HG03442 (cell line): ENCODE data around the gene FARS2.
A peak's percentile ranks its signal among the peaks of the same experiment; 100 is the strongest.

ENCODE experiments used
- ATAC-seq: cut with Tn5 transposase; IDR thresholded peaks from one replicate; pipeline ENCODE4 v1.9.1; 2021; ENCODE audit warnings: mild to moderate bottlenecking, moderate library complexity; ENCODE audit not compliant: unreplicated experiment

Gene FARS2

DNA sequence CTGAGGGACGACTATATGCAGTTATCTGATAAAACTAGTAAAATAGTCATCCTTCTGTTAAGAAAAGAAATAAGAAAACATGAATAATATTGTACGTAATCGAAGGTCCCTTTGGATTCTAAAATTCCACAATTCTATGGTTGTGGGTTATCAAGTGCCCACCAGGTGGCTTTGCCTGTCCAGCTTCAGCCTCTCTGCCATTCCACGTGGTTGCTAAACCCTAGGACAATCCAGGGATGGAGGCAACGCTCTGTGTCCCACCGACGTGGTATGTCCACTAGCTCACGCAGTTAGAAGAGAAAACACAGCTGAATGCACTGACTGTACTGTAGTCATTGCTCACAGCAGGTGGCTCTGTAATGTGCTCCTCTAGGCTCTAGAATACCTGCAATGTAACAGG is 349.3 kb downstream of the FARS2 start:
- ATAC-seq: no peak

DNA sequence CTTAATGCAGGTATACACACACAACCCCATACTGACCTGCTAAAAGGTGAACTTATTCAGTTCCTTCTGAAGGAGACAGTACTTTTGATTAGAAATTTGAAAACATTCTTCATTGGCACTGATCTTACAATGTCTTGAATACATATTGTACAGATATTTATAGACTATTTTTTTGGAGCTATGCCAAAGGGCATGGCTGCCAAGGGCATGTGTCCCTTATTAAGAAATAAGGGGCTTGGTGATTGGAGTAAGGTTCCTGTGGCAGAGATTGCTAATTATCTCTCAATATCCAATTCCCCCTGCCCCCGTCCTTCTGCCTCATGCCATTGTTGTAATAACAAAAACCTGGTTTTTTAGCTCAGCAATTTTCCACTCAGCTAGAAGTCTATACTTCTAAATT is 355.9 kb downstream of the FARS2 start:
- ATAC-seq: no peak

DNA sequence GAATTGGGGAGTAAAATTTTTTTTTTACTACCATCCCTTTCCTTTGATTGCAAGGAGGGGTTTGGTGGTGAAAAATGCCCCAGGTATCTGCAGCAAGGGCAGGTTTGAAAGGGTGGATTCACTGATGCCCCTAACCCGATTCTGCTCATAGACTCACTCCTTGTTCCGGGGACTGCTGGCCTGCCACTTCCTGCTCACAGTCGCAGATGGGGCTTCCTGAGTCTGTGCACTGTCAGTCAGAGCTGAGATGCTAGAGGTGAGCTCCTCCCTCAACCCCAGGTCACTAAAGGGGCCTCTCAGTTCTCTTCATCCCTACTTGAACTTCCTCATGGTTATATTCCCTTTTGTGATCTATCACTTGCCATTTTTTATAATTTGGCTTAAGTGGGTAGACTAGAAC is 357.9 kb downstream of the FARS2 start:
- ATAC-seq: no peak

DNA sequence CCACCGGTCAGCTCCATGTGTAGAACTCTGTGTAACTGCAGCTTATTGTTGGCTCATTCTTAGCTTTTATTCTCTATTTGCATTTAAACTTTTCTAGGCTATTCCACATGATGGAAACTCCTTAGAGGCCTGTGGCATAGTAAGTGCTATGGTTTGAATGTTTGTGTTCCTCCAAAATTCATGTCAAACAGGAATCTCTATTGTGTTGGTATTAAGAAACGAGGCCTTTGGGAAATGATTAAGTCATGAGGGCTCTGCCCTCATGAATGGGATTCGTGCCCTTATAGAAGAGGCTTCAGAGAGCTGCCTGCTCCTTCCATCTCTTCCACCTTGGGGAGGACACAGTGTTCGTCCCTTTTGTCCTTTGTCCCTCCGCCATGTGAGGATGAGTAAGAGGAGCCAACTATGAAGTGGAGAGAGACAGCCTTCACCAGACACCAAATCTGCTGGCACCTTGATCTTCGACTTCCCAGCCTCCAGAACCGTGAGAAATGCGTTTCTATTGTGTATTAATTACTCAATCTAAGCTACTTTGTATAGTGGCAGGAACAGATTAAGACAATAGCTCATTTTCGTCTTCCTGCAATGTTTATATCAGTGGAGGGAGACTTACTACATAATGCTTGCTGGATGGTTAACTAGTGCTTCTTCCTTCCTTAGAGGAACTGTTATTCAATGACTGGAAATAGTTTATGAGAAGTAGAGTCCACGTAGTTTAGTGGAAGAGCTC is 361.1 kb downstream of the FARS2 start:
- no peak for ATAC-seq

DNA sequence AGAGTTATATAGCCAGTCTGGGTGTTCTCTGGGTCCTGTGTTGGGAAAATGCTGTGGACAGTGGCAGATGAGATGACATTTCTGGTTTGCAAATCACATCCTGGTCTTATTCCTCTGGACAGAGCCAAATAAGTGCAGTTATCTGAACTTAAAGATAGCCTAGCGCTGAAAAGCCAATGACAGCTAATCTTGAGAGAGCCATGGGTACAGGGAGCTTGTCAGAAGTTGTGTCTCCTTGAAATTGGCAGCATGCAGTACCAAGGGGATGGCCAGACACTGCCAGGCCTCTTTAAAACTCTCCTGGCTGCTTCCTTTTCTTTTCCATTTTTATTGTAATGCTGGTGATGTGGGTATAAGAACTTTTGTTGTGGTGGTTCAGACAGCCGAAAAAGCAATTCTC is 362.5 kb downstream of the FARS2 start:
- no peak for ATAC-seq

DNA sequence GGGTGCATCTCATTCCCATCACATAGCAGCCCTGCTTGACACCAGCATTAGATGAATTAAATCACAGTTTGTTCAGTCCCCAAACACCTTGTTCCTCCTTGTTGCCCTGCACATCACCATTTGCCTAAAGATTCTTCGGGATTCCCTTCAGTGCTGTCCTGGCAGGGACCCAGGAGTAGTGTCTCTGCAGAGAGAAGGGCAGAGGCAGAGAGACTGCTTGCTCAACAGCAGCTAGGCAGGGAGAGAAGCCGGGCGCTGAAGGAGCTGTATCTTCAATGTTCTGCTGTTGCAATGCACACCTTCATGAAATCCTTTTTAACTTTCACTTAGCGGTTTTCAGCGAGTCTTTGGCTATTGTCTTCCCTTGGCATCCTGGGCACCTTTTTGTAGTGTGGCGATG is 362.9 kb downstream of the FARS2 start:
- ATAC-seq: no peak

DNA sequence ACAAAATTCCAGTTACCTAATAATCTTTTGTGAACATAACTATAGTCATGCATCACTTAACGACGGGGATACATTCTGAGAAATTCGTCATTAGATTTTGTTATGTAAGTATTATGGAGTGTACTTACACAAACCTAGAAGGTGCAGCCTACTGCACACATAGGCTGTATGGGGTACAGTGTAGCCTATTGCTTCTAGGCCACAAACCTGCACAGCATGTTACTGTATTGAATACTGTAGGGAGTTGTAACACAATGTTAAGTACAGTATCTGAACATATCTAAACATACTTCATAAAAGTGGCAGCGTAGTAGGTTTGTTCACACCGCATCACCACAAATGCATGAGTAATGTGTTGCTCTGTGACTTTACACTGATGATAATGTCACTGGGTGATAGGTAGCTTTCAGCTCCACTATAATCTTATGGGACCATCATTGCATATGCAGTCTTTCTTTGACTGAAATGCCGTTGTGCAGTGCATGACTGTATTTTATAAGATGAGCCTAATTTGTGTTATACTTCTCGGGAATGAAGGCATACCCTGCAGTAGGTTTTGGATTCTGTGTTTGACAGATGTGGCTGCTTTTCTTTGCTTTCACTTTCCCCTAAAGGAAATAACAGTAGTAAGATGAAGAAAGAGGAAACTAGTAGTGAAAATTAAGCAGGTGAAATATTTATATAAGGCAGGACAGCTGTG is 365.6 kb downstream of the FARS2 start:
- ATAC-seq: peak; percentile 69

DNA sequence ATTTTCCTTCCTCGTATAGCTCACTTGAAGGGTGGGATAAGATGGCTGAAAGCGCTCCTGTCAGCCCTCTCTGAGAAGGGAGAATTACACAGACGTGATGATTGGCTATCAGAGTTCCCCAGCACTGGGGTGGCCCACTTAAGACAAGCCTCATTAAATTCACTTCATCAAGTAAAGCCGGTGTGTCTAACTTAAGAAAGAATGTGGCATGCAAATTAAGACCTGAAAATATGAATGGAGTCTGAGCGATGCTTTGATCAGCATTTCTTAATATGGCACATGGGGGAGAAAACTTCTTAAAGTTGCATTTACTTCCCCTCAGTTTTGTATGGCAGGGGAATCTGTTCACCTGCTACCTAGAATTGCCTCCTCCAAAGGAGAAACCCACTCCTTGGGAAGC is 369.3 kb downstream of the FARS2 start:
- no peak for ATAC-seq

DNA sequence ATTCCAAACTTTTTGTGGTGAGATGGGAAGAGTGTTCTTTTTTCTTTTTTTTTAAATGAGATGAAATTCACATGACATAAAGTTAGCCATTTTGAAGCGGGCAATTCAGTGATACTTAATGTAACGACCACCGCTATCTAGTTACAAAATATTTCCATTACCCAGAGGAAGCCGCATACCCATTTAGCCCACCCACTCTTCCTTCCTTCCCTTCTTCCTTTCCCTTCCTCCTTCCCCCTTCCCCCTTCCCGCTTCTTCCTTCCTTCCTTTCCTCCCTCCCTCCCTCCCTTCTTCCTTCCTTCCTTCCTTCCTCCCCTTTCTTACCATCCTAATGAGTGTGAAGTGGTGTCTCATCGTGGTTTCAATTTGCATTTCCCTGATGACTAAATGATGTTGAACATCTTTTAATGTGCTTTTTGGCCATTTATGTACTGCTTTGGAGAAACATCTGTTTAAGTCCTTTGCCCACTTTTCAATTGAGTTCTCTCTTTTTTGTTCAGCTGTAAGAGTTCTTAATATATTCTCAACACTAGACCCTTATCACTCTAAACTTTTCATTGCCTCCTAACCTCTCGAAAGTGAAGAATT is 371.1 kb downstream of the FARS2 start:
- ATAC-seq: no peak

DNA sequence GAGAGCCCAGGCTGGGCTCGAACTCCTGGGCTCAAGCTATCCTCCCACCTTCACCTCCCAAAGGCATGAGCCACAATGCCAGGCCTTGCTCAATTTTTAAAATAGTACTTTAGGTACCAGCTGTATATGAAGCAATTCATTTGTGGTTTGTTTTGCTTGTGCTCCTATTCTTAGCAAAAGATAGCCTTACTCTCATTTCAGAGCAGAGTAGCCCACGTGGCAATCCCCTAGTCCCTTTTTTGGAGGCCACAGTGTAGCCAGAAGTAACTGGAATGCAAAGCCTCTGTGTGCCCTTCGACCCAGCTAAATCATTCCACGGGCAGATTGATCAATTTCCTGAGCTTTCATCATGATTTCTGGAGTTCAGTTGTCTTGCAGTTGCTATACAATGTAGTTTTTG is 373.2 kb downstream of the FARS2 start:
- no peak for ATAC-seq

DNA sequence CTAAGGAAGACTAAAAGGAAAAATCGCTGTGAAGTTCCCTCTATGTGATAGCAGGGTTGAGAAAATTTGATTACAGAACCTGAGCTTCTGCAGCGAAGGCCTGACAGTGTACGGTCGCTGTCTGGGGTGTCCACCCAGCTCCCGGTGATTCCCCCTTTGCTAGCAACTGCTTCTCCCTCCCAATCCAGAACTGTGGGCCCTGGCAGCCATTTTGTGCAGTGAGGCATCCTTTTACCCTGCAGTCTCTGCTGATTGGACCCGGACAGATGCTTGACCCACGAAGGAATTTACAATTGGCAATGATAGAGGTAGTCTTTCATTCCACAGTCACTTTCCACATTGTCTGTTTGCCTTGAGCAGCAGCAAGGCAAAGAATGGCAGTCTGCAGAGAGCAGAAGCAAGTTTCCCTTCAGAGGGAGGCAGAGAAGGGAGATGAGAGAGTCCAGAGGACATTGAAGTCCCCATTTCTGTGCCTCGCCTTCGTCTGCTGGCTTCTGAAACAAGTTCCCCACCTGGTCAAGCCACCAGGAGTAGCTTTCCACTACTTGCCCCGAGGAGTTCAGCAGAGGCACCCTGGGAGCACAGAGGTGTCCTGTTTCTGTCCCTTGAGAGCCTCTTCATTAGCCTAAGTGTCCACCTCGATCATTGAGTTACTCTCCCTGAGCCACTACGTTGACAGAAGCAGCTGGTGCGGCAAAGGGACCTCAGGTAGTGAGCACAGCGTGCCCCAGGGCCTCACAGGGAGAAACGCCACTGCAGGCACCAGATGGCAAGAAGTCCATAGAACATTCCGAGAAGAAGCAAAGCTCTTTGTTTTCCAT is 375.1 kb downstream of the FARS2 start:
- no peak for ATAC-seq

DNA sequence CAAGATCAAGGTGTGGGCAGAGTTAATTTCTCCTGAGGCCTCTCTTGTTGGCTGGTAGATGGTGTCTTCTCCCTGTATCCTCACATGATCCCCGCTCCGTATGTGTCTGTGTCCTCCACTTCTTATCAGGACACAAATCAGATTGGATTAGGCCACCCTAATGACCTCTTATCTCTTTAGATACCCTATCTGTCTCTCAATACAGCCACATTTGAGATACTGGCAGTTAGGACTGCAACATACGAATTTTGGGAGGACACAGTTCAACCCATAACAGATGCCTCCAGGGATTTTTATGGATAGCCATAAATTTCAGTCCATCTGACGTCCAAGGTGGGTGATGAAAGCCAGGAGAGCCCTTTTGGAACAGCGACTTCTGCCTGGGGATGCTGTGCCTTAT is 376.4 kb downstream of the FARS2 start:
- ATAC-seq: no peak

DNA sequence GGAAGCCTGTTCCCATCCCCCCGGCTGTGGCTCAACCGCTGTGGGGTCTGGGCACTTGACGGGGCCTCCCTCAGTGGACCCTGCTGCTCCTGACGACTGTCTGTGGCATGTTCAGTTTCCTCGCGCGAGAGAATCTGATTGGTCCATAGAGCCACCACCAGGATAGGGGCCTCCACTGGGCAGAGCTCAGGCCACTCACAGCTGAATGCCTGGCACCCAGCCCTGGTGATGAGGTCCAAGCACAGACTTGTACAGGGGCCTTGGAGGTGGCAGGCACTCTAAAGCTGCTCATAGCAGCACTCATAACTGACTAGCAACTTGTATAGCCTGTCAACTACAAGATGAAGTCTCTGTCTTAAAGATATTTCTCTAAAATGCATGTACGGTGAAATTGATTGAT is 377.4 kb downstream of the FARS2 start:
- no peak for ATAC-seq

DNA sequence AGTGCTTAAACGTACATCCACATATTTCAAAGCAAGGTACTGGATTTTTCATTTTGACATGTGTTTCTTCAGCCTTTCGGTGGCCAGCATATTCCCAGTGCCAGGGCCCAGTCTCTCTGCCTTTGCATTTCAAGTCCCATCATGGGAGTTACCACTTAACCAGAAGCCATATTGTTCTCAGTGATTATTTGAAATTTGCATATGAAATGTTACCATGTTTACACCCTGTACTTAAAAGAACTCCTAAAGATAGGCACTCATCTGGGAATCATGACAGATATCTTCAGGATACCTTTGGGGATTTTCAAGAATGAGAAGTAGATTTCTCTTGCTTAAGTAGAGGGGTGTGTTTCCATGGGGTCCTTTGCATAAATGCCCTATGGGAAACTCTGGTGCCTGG is 377.9 kb downstream of the FARS2 start:
- ATAC-seq: no peak

DNA sequence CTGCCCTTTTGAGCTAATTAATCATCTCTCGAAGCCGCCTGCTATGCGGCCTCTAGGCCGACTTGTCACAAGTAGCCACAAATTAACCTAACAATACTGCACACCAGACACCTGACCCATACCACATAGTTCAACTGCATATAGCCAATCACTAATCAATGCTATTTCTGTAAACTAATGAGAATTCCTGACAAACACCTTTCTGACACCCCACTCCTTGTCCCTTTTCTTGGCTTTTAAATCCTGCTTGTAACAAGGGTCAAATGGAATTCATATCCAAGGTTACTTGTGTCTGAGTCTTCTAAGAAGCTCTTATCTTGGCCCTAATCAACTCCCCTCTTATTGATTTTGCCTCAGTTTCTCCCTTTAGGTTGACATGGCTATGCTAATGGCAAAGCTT is 379.3 kb downstream of the FARS2 start:
- no peak for ATAC-seq

DNA sequence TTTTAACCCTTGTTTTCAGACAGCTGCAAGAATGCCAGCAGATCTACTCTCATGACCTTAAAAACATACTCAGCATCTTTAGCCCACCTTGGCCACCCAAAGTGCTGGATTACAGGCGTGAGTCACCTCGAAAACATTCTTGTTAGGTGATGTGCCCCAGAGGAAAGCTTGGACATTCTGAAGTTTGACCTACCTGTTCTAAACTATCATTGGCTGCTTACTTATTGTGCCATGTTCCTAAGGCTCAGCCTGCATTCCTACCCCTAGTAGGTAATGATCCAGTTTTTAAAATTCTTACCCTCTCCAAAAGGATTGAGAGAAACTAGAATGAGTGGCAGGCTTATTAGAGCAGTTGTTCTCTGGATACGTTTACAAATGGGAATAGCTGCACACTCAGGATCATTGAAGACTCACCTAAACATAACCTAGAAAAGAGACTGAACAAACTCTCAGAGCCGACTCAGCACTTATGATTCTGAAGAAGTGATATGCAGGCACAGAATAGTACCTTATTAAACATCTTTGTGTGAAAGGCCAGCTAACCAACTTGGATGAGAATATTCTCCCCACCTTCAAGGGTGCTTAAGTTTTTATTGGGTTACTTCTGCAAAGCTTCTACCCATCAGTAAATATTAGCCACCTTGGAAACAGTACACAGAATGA is 383.3 kb downstream of the FARS2 start:
- ATAC-seq: no peak

DNA sequence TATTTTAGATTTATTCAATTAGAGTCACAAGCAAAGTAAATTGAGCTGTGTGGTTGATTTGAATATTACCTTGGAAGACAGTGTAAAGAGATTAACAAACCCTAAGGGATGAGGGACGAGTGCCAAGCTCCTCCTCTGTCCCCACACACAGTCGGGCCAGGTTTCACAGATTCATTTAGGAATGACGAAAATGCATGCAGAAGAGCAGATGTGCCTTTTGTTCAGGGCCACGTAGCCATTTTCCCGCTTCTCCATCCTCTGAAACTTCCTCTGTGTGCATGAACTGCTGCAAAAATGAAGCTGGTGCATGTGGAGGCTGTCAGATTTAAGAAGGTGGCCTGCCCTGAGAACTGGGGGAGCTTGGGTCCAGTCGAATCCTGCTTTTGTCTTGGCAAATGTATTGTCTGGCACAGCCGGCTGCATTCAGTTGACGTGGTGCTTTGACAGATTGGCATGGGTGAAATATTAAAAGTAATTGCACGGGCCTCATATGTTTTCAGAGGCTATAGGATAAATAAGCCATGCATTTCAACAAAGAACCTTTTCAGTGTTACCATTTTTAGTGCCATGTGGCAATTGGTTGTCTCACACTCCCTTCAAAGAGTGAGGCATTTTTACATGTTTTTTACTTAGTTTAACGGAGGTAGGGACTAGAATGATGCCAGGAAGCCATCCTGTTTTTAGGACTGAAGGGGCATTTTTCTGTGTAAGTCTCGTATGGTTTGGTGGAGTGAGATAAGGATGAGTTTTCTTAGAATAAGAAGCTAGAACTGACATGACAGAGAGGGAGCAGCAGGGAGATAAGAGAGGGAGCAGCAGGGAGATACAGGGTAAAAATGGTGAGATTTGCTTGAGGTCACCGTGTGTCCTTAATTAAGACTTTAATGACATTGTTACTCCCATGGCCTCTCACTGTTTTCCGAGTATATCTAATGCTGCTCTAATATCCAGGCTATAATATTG is 384.3 kb downstream of the FARS2 start:
- ATAC-seq: no peak

DNA sequence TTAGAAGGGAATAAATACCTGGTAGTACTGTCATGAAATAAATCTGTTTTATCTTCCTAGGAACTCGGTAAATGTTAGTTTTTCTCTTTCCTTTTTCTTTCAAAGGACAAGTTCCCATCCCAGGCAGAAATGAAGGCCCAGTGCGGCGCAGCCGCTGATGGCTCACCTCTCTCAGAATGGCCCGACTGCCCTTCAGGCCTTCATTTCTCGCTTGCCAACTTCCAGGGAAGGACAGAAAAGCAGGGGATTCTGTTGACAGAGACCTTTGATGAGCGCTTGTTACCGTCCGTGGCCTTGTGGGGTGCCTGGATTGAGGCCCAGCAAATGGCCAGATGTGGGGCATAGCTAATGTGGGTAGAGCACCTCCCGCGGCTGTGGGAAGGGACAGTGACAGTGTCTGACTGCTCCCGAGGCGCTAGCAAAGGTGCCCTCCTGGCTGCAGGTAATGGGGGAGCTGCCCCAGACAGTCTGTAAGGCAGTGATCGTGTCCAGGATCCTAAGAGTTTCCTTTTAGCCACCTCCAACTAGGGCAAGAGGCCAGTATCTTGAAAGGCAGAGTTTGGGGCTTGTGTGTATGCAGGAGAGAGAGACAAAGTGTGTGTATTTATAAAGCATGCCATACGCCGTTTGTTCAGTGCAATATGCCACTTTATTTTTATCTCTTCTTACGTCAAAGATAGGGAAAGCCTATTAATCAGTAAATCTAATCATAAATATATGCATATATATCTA is 391.3 kb downstream of the FARS2 start:
- no peak for ATAC-seq

DNA sequence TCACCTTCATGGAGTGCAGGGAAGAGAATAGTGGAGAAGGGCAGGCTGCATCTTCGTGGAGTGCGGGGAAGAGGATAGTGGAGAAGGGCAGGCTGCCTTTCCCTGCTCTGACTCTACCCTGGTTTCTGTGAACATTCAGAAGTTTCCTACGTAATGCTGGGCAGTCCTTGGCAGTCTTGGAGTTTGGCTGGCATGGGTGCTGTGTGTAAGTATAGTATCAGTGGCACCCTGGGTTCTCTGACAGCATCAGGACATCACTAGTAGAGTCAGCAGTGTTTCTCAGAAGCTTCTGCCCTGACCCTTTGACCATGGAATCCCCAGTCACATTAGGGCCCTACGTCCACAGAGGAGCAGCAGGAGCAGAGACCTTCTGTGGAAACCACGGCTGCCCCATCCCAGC is 392.5 kb downstream of the FARS2 start:
- no peak for ATAC-seq
